22Rv1 (cell line): Measurements from ENCODE around the gene KAT7.

Experiments used
- ZFX ChIP-seq: fragments of 450-650 bp; IDR thresholded peaks from 2 replicates; pipeline ENCODE4 v1.6.1; 2017; ENCODE audit warnings: antibody characterized with exemption, borderline replicate concordance
- TF ChIP-seq, protein P1 (sequence below): fragments of 450-650 bp; IDR thresholded peaks from 2 replicates; pipeline ENCODE4 v1.5.1; 2017; ENCODE audit warnings: mild to moderate bottlenecking

DNA sequence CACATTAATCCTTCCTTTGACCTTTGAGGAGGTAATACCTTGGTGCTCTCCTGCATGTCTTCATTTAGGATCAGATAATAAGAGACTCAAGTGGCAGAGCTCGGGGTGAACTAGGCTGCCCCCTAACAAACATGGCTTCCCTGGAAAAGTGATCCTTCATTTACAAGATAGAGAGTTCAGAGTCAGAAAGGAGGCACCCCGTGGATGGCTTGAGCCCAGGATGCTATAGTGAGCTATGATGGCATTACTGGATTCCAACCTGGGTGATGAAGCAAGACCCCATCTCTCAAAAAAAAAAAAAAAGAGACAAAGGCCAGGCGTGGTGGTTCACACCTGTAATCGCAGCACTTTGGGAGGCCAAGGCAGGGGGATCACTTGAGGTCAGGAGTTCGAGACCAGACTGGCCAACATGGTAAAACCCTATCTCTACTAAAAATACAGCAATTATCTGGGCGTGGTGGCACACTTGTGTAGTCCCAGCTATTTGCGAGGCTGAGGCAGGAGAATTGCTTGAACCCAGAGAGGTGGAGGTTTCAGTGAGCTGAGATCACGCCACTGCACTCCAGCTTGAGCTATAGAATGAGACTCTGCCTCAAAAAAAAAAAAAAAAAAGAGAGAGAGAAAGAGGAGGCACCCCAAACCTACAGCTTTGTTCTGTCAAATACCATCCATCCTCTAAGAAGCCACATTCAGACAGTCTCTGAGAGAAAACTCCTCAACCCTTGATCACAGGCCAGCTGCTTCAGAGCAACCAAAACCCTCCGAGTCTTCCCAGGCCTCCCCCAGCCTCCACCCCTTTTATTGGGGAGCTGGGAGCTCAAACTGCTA lies 31.9 kb upstream of the KAT7 start:
- no peak for TF ChIP-seq ZFX
- TF ChIP-seq, protein P1, sequence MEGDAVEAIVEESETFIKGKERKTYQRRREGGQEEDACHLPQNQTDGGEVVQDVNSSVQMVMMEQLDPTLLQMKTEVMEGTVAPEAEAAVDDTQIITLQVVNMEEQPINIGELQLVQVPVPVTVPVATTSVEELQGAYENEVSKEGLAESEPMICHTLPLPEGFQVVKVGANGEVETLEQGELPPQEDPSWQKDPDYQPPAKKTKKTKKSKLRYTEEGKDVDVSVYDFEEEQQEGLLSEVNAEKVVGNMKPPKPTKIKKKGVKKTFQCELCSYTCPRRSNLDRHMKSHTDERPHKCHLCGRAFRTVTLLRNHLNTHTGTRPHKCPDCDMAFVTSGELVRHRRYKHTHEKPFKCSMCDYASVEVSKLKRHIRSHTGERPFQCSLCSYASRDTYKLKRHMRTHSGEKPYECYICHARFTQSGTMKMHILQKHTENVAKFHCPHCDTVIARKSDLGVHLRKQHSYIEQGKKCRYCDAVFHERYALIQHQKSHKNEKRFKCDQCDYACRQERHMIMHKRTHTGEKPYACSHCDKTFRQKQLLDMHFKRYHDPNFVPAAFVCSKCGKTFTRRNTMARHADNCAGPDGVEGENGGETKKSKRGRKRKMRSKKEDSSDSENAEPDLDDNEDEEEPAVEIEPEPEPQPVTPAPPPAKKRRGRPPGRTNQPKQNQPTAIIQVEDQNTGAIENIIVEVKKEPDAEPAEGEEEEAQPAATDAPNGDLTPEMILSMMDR: no peak
